ENCODE data around the gene LGALS3BP. TPM values are rescaled to one million over a fixed set of nuclear protein-coding genes. Genes with fewer than 3 reads are reported as not detected.
A peak's percentile ranks its signal among the peaks of the same experiment; 100 is the strongest.

LGALS3BP gene
- polyA plus RNA-seq, 10 donors, result 33.1 to 74.6 (median 48.2) TPM

- peak in 1 of 3 donors; percentile 55 for DNase-seq
Measured at GRCh38 chr17:78986048-78986648, 6.4 kb upstream of the LGALS3BP start.

GRCh38 chr17:78985395-78985794 lies 5.7 kb upstream of the LGALS3BP start:
- DNase-seq, result no peak

- no peak for DNase-seq
Measured at GRCh38 chr17:78981010-78981888, 1.5 kb upstream of the LGALS3BP start.

GRCh38 chr17:78980624-78980972 lies 875 bp upstream of the LGALS3BP start:
- DNase-seq, result no peak

GRCh38 chr17:78977997-78978973 lies 1.4 kb downstream of the LGALS3BP start:
- no peak for DNase-seq

GRCh38 chr17:78977681-78977943 lies 2.1 kb downstream of the LGALS3BP start:
- no peak for DNase-seq

GRCh38 chr17:78976907-78977680 lies 2.6 kb downstream of the LGALS3BP start:
- DNase-seq, result no peak

- DNase-seq, result peak; percentile 67 to 87 (median 76)
Measured at GRCh38 chr17:78974635-78975591, 4.8 kb downstream of the LGALS3BP start.

GRCh38 chr17:78973792-78974520 lies 5.8 kb downstream of the LGALS3BP start:
- DNase-seq, result no peak

- no peak for DNase-seq
Measured at GRCh38 chr17:78973196-78973595, 6.5 kb downstream of the LGALS3BP start.

GRCh38 chr17:78972507-78973105 lies 7.1 kb downstream of the LGALS3BP start:
- no peak for DNase-seq

- DNase-seq, result no peak
Measured at GRCh38 chr17:78971756-78972506, 7.8 kb downstream of the LGALS3BP start.

GRCh38 chr17:78970834-78971755 lies 8.6 kb downstream of the LGALS3BP start:
- DNase-seq, result peak; percentile 67 to 90 (median 85)

- DNase-seq, result no peak
Measured at GRCh38 chr17:78969865-78970264, 9.9 kb downstream of the LGALS3BP start.

GRCh38 chr17:78967782-78968362 lies 11.9 kb downstream of the LGALS3BP start:
- DNase-seq, result no peak

- no peak for DNase-seq
Measured at GRCh38 chr17:78966910-78967600, 12.7 kb downstream of the LGALS3BP start.

All from muscle of back (tissue), 11 donors.